Measurements from ENCODE around the gene WNT9A.
"Not testable (repeated sequence)": the region's sequence is repeated elsewhere in the genome, so short reads cannot be mapped to it uniquely, and the experiment has no call there.

WNT9A gene

DNA sequence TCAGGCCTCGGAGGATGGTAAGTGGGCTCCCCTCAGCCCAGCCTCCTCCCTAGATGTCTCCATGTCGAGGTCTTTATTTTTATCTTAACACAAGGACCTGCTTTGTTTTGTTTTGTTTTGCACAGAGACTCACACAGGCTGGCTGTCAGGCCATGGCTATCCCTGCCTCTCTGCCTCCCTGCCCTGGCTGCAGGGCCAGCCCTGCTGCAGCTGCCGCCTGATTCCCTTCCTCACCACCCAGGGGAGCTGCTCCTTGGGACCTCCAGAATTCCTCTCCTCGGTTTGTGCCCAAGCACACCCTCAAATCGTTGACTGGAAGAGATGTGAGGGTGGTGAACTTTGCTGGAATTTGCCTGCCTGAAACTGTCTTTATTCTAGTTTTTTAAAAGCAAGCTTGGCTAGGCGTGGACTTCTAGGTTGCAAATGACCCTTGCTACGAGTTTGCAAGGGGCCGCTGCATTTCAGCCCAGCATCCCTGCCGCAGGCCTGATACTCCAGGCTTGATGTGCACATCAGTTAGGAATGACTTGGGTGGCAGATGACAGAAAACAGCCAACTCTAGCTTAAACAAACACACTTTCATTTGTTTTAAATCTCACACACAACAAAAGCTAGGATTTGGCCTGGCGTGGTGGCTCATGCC lies 37.1 kb downstream of the WNT9A start:
- no peak for DNase-seq (ENCODE audit: low spot score)

DNA sequence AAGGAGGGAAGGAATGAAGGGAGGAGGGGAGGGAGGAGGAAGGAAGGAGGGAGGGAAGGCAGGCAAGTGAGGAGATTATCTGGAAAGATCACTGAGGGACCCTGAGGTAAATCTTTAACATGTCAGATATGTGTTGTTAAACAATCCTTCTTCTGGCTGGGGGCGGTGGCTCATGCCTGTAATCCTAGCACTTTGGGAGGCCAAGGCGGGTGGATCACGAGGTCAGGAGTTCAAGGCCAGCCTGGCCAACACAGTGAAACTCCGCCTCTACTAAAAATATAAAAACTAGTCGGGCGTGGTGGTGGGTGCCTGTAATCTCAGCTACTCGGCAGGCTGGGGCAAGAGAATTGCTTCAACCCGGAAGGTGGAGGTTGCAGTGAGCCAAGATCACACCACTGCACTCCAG lies 37.8 kb downstream of the WNT9A start:
- DNase-seq (ENCODE audit: low spot score): not testable (repeated sequence)

DNA sequence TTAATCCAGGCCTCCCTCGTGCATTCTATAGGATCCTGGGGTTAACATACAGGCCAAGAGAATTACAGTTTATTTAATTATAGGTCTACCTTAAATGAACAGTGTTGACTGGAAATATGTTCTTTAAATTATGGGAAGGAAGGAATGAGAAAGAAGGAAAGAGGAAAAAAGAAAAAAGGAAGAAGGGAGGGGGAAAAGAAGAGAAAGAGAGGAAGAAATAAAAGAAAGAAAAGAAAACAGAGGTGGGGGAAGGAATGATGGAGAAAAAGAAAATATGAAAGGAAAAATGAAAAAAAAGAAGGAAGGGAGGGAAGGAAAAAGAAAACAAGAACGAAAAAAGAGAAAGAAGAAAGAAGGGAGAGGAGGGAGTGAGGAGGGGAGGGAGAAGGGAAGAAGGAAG lies 38.5 kb downstream of the WNT9A start:
- no peak for DNase-seq (ENCODE audit: low spot score)

DNA sequence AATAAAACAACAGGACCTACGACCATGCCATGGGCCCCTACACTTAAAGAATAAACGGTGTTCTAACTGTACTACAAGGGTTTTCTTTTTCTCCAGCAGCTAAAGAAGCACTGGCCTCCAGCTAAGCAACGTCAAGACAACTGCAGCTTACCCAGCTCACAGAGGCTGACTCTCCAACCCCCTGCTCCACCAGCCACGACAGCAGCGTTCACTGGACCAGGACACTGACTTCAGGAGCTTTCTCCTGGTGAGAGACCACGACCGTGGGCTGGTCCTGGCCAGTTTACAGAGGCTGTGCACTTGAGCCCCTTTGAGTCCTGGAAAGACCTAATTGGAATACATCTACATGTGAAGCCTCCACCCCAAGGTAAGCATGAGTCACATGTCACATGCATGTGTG lies 39.4 kb downstream of the WNT9A start:
- no peak for DNase-seq (ENCODE audit: low spot score)

DNA sequence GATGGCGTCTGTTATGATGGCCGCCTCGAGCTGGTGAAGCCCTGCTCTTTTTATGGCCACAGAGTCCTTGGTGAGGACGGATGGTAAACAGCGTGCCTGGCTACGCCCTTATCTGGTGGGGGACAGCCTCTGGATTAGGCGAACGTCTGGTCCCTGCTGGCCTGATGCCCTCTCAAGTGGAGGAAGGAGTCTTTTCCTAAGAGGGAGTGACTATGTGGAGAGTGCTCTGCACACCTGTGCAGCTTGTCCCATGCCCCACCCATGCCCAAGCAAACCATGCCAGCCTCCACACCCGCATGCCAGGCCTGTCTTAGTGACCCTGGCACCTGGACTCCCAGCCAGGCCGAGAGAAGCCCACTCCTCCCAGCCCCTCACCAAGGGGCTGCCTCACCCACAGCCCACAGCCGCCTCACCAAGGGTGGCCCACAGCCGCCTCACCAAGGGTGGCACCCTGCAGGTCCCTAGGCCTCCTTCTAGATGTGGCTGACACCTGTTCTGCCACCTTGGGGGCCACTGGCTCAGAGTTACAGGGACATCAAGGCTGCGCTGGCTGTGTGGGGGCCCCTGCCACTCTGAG lies 40.2 kb downstream of the WNT9A start:
- DNase-seq (ENCODE audit: low spot score): no peak

DNA sequence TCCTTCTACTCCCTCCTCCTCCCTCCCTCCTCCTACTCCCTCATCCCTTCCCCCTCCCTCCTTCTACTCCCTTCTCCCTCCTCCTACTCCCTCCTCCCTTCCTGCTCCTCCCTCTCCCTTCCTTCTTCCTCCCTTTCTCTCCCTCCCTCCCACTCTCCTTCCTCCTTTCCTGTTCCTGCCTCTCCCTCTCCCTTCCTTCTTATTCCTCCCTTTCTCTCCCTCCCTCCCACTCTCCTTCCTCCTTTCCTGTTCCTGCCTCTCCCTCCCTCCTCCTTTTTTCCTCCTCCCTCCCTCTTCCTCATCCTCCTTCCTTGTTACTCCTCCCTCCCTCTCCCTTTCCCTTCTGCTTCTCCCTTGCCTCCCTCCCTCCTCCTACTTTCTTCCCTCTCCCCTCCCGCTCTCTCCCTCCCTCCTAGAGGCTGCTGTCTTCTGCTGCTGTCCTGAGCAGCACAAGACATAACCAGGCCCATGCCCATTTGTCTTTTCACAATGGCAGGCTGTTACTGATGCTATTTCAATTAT lies 41.1 kb downstream of the WNT9A start:
- DNase-seq (ENCODE audit: low spot score): no peak

DNA sequence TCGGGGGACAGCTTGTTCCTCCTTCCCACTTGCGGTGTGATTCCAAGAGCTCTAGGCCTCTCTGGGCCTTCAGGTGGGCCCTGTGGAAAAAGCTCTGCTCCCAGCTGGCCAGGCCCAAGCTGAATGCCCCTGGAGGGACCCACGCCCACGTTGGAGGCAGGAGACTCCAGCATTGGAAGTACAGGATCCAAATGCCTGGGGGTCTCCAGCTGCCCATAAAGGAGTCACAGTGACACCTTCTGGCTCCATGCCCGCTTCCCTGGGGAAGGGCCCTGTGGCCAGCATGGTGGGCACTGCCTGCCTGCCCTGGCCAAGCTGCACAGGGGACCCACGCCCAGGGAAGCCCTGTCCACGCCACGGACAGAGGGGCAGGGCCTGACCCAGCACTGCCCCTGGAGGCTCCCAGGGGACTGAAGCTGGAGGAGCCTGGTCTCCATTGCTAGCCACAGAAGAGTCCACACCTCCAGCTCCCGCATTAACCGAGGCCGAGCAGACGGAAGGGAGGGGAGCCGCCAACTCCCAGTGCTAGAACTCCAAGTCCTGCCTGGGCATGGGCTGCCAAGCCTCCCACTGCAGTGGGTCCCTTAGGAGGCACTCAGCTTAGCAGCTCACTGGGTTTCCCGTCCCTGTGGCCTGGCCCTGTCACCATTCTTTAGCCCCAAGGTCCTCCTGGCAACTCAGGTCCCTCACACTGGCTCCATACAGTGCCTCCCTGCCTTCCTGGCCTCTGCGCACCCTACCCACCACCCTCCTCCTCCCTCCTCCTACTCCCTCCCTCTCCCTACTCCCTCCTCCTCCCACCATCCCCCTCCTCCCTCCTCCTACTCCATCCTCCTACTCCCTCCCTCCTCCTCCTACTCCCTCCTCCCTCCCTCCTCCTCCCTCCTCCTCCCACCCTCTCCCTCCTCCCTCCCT lies 41.9 kb downstream of the WNT9A start:
- no peak for DNase-seq (ENCODE audit: low spot score)

DNA sequence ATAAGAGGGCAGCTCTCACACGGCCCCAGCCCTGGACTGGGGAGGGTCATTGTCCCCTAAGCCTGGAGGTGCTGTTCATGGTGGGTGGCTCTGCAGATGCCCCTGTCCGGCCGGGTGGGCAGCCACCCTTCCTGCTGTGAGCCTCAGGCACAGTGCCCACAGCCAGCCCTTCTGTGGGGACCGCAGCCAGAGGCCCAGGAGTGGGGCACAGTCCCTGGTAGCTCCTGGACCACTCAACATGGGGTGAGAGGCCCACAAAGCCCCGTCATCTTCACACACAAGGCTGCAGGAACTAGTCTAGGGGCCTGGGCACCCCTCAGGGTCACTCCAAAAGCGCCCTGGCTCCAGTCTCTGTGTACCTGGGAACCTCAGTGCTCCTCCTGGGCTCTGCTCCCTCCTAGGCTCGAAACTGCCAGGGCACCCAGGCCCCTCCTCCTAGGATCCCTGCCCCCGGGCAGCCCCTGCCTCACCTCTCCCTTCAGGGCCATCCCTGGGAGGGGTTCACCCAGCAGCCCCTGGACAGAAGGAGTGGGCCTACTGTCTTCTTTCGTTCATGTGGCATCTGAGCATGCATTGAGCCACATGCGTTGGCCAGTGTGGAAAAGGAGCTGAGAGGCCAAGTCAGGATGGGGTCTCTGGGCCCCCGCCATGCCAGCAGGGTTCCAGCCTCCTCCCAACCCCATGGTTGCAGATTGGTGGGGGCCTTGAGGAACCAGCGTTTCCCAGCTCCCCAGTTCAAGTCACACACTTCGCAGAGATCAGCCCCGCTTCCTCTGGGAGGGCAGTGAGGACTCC lies 43.0 kb downstream of the WNT9A start:
- DNase-seq (ENCODE audit: low spot score): no peak

DNA sequence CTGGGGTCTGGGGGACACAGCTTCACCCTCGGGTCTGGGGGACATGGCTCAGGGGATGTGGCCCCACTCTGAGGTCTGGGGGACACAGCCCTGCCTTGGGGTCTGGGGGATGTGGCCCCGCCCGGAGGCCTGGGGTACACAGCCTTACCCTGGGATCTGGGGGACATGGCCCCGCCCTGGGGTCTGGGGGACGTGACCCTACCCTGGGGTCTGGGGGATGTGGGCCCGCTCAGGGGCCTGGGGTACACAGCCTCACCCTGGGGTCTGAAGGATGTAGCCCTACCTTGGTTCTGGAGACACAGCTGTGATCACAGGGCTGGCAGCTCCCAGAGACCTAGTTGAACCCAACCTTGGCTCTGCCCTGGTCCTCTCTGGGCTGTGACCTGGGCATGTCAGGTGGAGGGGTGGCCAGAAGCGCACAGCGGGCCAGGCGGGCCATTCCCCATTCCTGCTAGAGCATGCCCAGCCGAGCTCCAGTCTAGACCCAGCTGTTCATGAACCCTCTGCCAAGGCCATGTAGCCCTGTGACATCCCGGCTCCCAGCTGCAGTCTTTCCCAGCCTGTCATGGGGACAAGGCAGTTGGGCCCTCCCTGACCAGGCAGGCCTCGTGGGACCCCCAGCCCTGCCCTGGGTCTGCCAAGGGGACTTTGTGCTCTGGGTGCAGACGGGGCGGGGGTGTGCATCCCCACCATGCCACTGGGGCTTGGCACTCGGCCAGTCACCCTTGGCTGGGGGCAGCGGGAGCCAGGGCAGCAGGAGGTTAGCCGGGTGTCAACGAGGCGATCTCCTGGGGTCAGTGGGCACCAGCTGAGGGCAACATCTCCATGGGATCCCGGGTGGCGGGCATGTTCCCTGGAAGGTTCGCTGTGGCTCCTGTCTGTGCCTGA lies 43.9 kb downstream of the WNT9A start:
- DNase-seq (ENCODE audit: low spot score): no peak

DNA sequence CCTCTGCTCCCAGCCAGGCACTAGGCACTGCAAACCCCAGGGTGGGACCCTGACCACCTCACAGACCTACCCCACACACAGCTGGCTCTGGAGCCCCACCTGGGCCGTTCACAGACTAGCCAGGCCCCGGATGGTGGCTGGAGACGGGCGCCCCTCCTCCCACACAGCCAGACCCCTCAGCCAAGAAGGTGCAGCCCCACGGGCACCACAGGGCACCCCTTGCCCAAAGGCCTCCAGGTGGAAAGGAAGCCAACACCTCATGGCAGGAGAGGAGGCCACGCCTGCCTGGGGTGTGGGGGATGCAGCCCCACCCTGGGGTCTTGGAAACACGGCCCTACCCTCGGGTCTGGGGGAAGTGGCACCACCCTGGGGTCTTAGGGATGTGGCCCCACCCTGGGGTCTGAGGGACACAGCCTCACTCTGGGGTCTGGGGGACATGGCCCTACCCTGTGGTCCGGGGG lies 44.6 kb downstream of the WNT9A start:
- DNase-seq (ENCODE audit: low spot score): no peak

DNA sequence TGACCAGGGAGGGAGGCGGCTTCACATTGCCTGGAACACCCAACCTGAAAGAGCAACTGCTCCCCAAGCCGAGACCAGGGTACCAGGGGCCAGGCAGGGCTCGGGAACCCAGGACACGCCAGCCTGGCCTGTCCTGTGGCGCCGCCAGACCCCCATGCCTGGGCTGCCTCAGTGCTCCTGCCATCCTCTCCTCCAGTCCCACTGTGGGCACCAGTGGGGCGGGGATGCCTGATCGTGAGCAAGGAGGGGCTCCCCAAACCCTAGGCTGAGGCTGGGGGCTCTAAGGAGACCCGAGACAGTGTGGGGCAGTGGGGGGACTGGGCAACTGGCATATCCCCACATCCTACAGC lies 45.1 kb downstream of the WNT9A start:
- no peak for DNase-seq (ENCODE audit: low spot score)

DNA sequence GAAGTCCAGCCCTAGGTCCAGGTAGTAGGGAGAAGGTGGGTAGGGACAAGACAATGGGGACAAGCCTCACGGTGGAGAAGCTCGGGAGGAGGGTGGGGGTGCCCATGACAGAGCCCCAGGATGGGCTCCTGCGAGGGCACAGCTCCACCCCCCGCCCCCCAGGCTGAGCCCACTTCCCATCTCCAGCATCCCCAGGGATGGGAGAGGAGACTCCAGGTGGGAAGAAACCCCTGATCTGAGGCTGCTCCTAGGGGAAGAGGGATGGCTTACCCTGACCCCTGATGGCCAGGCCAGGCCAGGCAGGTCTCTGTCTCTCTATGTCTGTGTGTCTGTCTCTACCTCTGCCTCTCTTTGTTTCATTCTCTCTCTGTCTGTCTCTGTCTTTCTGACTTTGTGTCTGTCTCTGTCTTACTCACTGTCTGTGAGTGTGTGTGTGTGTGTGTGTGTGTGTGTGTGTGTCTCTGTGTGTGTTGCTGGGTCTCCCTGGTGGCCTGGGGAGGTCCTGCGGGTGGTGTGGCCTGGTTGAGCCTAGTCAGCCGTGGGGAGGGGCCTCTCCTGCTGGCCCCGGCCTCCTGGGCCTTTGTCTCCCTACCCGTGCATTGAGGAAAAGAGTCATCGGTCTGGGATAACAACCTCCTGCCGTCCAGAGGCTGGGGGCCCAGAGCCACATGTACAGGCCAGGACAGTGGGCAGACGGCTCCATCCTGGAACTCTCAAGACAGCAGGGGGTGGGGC lies 45.7 kb downstream of the WNT9A start:
- DNase-seq (ENCODE audit: low spot score): no peak

DNA sequence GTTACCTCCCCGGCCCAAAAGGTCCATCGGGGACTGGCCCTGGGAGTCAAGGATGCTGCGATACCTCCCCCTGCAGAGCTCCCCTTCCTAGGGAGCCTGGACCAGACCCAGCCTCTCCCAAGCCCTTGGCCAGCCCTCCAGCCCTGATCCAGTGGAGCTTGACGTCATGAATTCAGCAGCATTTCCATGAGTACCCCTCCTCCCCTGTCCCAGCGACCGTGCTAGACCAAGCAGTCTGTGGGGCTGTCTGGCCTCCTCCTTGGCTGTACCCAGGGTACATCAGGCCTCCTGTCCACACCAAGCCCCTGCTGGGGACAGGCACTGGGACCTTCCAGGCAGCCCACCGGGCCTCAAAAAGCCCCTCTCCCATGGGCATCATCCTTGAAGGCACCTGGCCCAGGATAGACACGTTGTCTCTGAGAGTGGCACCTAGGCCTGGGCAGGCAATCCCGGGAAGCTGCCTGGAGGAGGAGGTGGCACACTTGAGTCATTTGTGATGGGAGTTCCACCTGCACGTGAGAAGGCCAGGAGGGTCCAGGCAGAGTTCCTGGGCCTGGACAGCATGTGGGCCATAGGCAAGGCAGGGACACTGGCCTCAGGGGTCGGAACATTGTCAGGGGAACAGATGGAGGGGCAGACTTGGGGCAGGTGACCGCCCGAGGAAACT lies 46.4 kb downstream of the WNT9A start:
- DNase-seq (ENCODE audit: low spot score): no peak

DNA sequence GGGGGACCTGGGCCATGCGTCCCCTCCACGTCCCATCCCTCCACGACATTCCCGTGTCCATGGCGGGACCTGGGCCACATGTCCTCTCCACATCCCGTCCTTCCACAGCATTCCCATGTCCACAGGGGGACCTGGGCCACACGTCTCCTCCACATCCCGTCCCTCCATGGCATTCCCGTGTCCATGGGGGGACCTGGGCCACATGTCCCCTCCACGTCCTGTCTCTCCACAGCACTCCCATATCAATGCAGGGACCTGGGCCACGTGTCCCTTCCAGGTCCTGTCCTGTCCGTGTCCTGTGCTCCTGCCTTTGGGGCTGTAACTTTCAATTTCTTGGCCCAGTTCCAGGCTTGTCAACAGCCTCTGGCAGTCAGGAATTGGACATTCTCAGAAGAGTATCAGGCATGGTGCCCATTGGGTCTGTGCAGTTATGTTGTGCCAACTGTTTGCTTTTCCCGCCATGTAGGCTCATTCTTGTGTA lies 47.1 kb downstream of the WNT9A start:
- DNase-seq (ENCODE audit: low spot score): no peak

DNA sequence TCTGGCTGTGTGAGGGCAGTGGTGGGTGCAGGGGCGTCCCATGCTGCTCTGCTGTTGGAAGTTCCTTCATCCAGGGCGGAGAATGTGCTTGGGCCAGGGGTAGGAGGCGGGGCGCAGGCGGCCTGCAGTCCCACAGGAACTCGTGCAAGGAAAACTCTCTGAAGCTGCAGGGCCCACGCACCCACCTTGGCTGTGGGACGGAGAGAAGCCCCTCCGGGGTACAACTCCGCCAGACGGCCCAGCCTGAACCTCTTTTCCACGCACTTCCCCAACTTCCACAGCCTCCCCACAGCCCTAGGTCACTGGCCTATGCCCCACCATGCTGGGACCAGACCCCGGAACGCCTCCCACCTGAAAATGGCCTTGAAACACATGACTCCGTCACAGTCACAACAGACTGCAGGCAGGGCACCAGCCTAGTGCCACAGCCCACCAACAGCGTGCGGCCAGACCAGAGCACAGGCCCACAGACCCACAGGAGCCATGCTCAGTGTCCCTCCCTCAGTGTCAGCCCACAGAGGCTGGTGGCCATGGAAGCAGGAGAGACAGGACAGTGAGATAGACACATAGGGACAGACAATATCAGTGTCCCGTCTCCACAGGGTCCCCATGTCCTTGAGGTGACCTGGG lies 47.8 kb downstream of the WNT9A start:
- DNase-seq (ENCODE audit: low spot score): no peak

DNA sequence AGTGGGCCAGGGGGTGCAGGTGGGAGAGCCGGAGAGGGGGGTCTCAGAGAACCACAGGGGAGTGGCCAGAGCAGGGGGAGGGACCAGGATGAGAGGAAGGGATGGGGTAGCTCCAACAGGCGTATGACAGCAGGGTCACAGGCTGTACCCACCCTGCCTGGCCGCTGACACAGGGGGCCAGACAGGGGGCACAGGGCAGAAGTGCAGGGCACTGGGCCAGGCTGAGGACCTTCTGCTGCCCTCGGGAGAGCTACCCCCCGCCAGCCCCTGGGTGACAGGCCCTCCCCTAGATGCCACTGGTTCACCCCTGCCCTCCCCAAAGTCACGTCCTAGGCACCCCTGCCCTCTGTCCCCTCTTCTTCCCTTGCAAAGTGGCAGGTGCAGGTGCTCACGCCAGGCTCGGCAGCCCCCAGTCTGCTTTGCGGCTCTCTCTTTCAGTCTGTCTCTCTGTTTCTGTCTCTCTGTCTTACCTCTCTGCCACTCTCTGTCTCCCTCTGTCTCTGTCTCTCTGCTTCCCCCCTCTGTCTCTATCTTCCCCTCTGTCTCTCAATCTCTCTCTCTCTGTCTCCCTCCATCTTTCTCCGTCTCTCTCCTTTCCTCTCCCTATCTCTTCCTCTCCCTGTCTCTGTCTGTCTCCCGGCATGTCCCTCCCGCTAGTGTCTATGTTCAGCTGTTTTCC lies 48.5 kb downstream of the WNT9A start:
- no peak for DNase-seq (ENCODE audit: low spot score)

DNA sequence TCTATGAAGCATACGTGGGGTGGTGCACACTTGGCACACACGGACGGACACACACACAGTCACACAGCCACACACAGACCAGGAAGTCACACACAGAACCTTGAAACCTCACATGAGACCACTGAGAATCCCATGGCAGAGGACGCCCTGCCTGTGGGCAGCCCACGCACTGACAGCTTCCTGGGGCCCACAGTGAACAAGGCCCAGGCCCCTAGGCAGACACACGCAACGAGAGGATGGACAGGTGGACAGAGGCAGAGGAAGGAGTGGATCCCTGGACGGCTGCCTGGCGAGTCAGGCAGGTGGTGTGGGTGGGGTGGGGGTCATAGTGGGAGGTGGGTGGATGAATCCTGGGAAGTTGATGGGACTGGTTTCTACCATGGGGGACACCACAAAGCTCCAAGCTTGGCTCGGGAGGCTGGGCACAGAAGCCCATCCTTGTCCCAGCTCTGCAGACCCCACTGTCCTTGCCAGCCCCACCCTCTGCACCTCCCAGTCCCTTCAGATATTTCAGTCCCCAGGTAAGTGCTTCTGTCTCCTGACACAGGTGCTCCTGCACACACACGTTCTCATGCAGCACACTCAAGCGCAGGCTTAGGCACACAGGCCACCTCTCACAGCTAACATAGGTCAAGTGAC lies 49.1 kb downstream of the WNT9A start:
- DNase-seq (ENCODE audit: low spot score): no peak
